ENCODE measurements around the gene PCSK4. TPM values are rescaled to one million over a fixed set of nuclear protein-coding genes. Genes with fewer than 3 reads are reported as not detected.

The PCSK4 gene
- total RNA-seq, 6 experiments from 2014 or later: 0.34 to 1.2 (median 0.98) TPM

DNA sequence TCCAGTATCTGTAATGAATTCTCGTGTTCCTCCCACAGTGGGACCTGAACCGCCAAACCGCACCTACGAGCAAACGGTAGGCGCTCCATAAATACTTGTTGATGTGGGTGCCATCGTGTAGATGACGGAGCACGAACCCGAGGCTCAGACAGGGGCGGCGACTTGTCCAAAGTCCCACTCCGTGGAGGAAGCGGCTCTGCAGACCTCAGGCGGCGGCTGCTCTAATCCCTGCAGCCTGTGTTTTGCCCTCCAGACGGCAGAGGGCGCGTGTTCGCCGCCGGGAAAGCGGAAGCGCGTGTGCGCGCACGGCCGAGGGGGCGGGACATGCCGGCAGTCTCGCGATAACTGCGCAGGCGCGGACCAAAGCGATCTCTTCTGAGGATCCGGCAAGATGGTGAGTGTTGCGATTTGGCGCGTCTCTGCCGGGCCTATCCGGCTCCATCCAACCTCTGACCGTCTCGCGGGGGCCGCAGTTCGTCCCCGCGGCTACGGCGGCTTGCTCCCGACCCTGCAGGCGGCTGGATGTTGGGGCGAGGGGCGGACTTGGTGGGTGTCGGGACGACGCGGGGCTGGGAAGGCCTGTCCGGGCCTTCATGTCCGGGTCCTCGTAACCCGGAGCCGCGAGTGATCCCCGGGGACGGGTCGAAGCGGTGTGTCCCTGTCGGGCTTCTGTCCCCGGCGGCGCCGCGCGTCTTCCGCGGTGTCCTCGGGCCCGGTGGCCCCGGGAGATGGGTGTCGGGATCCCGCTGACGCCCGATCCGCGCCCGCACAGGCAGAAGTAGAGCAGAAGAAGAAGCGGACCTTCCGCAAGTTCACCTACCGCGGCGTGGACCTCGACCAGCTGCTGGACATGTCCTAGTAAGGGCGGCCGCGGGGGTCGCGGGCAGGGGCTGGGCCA lies 51.9 kb downstream of the PCSK4 start, which contains the start of gene RPS15:
RPS15 (plus strand) TSS at position 362 of the 898 bp plus-strand sequence; CDS start at position 392, 30 bp downstream.
- DNase-seq: peak; percentile 92
- H3K27me3 Mint-ChIP-seq (ENCODE audit: insufficient read depth): peaks cover 18% of the 10 kb centered on the region
- peaks cover 30% of the 10 kb centered on the region for H3K36me3 Mint-ChIP-seq (ENCODE audit: low read depth)
- peak within 1 kb of the TSS; percentile 99 for H3K27ac Mint-ChIP-seq
- peaks cover 23% of the 10 kb centered on the region for H3K4me1 Mint-ChIP-seq (ENCODE audit: low read depth)
- TF ChIP-seq, protein P1, sequence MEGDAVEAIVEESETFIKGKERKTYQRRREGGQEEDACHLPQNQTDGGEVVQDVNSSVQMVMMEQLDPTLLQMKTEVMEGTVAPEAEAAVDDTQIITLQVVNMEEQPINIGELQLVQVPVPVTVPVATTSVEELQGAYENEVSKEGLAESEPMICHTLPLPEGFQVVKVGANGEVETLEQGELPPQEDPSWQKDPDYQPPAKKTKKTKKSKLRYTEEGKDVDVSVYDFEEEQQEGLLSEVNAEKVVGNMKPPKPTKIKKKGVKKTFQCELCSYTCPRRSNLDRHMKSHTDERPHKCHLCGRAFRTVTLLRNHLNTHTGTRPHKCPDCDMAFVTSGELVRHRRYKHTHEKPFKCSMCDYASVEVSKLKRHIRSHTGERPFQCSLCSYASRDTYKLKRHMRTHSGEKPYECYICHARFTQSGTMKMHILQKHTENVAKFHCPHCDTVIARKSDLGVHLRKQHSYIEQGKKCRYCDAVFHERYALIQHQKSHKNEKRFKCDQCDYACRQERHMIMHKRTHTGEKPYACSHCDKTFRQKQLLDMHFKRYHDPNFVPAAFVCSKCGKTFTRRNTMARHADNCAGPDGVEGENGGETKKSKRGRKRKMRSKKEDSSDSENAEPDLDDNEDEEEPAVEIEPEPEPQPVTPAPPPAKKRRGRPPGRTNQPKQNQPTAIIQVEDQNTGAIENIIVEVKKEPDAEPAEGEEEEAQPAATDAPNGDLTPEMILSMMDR (IDR thresholded peaks at IDR 0.05): peak; percentile 94
- no peaks in the 10 kb centered on the region for H3K9me3 Mint-ChIP-seq
- H3K4me3 Mint-ChIP-seq: peak within 1 kb of the TSS; percentile 96

- Mint-ChIP-seq H3K36me3 (ENCODE audit: low read depth) (peaks cover 28% of the 10 kb centered on the region), H3K4me3 (peak overlapping the region; percentile 96), H3K27ac (peak overlapping the region; percentile 99), H3K4me1 (ENCODE audit: low read depth) (peaks cover 20% of the 10 kb centered on the region), H3K9me3 (no peaks in the 10 kb centered on the region), H3K27me3 (ENCODE audit: insufficient read depth) (peaks cover 18% of the 10 kb centered on the region)
- no peak for DNase-seq
- TF ChIP-seq, protein P1 (IDR thresholded peaks at IDR 0.05): no peak
These were observed 52.5 kb downstream of the PCSK4 start for GRCh38 chr19:1437609-1438008.

GRCh38 chr19:1435378-1435989 lies 54.7 kb downstream of the PCSK4 start:
- H3K4me3 Mint-ChIP-seq: no peak overlapping the region; the same call in 1 of the 2 replicates
- peaks cover 11% of the 10 kb centered on the region; the same call in 1 of the 2 replicates for H3K4me1 Mint-ChIP-seq (ENCODE audit: low read depth)
- peak overlapping the region; percentile 43; the same call in 1 of the 2 replicates for H3K27ac Mint-ChIP-seq
- H3K27me3 Mint-ChIP-seq (ENCODE audit: insufficient read depth): peaks cover 18% of the 10 kb centered on the region
- H3K9me3 Mint-ChIP-seq: no peaks in the 10 kb centered on the region
- no peak for DNase-seq
- TF ChIP-seq, protein P1 (IDR thresholded peaks at IDR 0.05): no peak
- peaks cover 17% of the 10 kb centered on the region for H3K36me3 Mint-ChIP-seq (ENCODE audit: low read depth)

GRCh38 chr19:1434577-1435060 lies 55.5 kb downstream of the PCSK4 start:
- no peak for DNase-seq
- H3K27ac Mint-ChIP-seq: no peak overlapping the region
- TF ChIP-seq, protein P1 (IDR thresholded peaks at IDR 0.05): no peak
- peaks cover 9% of the 10 kb centered on the region; the same call in 1 of the 2 replicates for H3K4me1 Mint-ChIP-seq (ENCODE audit: low read depth)
- no peak overlapping the region for H3K4me3 Mint-ChIP-seq
- H3K9me3 Mint-ChIP-seq: no peaks in the 10 kb centered on the region
- peaks cover 16% of the 10 kb centered on the region for H3K27me3 Mint-ChIP-seq (ENCODE audit: insufficient read depth)
- peaks cover 13% of the 10 kb centered on the region for H3K36me3 Mint-ChIP-seq (ENCODE audit: low read depth)

DNA sequence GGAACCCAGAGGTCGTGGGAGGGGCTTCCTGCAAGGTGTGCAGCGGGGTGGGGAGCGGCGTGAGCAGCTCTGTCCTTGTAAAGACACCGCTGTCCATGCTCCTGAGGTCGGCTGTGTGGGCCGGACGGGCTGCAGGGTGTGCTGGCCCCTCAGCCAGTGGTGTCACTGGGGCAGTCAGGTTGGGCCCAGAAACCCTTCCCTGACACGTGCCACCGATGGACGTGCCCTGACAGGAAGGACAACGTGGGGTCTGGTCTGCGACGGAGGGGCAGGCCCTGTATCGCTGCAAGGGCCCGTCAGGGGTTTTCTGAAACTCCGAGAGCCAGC lies 56.1 kb downstream of the PCSK4 start:
- Mint-ChIP-seq H3K4me1 (ENCODE audit: low read depth) (peaks cover 6% of the 10 kb centered on the region; the same call in 1 of the 2 replicates), H3K36me3 (ENCODE audit: low read depth) (peaks cover 7% of the 10 kb centered on the region), H3K9me3 (no peaks in the 10 kb centered on the region), H3K27me3 (ENCODE audit: insufficient read depth) (peaks cover 12% of the 10 kb centered on the region), H3K27ac (no peak overlapping the region), H3K4me3 (no peak overlapping the region)
- DNase-seq: no peak
- TF ChIP-seq, protein P1 (IDR thresholded peaks at IDR 0.05): no peak
